ENCODE measurements around the gene RAMP2.
A peak's percentile ranks its signal among the peaks of the same experiment; 100 is the strongest.

Gene RAMP2

GRCh38 chr17:42797067-42798007 is 36.3 kb downstream of the RAMP2 start:
- H3K27ac ChIP-seq = no peak overlapping the region
- TF ChIP-seq CTCF (IDR thresholded peaks at IDR 0.05) = no peak
- peak overlapping the region; percentile 94 for H3K4me3 ChIP-seq
- no peak for DNase-seq (ENCODE audit: low spot score)

GRCh38 chr17:42798011-42798382 is 37.0 kb downstream of the RAMP2 start:
- Histone ChIP-seq H3K27ac (peak overlapping the region; percentile 25 to 80), H3K4me3 (peak overlapping the region; percentile 94)
- DNase-seq (ENCODE audit: low spot score) = no peak
- no peak for TF ChIP-seq CTCF (IDR thresholded peaks at IDR 0.05)

- H3K4me3 ChIP-seq = peak within 1 kb of the TSS; percentile 94
- DNase-seq (ENCODE audit: low spot score) = peak; percentile 83
- H3K27ac ChIP-seq = peak within 1 kb of the TSS; percentile 25 to 80
- no peak for TF ChIP-seq CTCF (IDR thresholded peaks at IDR 0.05)
Observed at GRCh38 chr17:42798383-42799380, 37.7 kb downstream of the RAMP2 start, which contains the start of the genes CNTD1 and COA3. Gene CNTD1 (plus strand): TSS chr17:42798861. CDS start chr17:42799068, 207 bp downstream. Gene COA3 (minus strand): TSS chr17:42798704. CDS start chr17:42798681, 23 bp downstream.

GRCh38 chr17:42803074-42803883 is 42.3 kb downstream of the RAMP2 start:
- no peak for TF ChIP-seq CTCF (IDR thresholded peaks at IDR 0.05)
- H3K27ac ChIP-seq = no peak overlapping the region

GRCh38 chr17:42804918-42805367 is 43.9 kb downstream of the RAMP2 start:
- Histone ChIP-seq H3K27ac (no peak overlapping the region), H3K4me3 (no peak overlapping the region)
- no peak for DNase-seq (ENCODE audit: low spot score)
- no peak for TF ChIP-seq CTCF (IDR thresholded peaks at IDR 0.05)

More at GRCh38 chr17:42803074-42803883, 42.3 kb downstream of the RAMP2 start:
- no peak overlapping the region for H3K4me3 ChIP-seq
- no peak for DNase-seq (ENCODE audit: low spot score)

GRCh38 chr17:42806249-42806648 is 45.2 kb downstream of the RAMP2 start:
- no peak for TF ChIP-seq CTCF (IDR thresholded peaks at IDR 0.05)
- no peak overlapping the region for H3K4me3 ChIP-seq
- no peak overlapping the region for H3K27ac ChIP-seq
- no peak for DNase-seq (ENCODE audit: low spot score)
